GM19328 (cell line): ENCODE data around the gene C2CD2L.
"Not testable (repeated sequence)": the region's sequence is repeated elsewhere in the genome, so short reads cannot be mapped to it uniquely, and the experiment has no call there.

Experiments
- ATAC-seq: cut with Tn5 transposase; IDR thresholded peaks from one replicate; pipeline ENCODE4 v1.9.1; 2021; ENCODE audit warnings: mild to moderate bottlenecking, moderate library complexity; ENCODE audit not compliant: unreplicated experiment

Gene C2CD2L

GRCh38 chr11:119092880-119093842 is 14.0 kb upstream of the C2CD2L start:
- ATAC-seq, result no peak

GRCh38 chr11:119093942-119094815 is 13.0 kb upstream of the C2CD2L start:
- no peak for ATAC-seq

GRCh38 chr11:119094816-119095065 is 12.4 kb upstream of the C2CD2L start:
- ATAC-seq, result peak; percentile 23

GRCh38 chr11:119095066-119095880 is 11.9 kb upstream of the C2CD2L start:
- ATAC-seq, result peak; percentile 82

GRCh38 chr11:119099711-119100110 is 7.4 kb upstream of the C2CD2L start:
- no peak for ATAC-seq

- ATAC-seq, result no peak
Observed at GRCh38 chr11:119100246-119100970, 6.7 kb upstream of the C2CD2L start.

- ATAC-seq, result peak; percentile 5
Observed at GRCh38 chr11:119100994-119101758, 6.0 kb upstream of the C2CD2L start.

- peak; percentile 80 for ATAC-seq
Observed at GRCh38 chr11:119101759-119102423, 5.3 kb upstream of the C2CD2L start, which contains the start of gene DPAGT1. DPAGT1 (minus strand) TSS chr11:119101853; CDS start chr11:119101655, 198 bp downstream.

- not testable (repeated sequence) for ATAC-seq
Observed at GRCh38 chr11:119103161-119103664, 3.9 kb upstream of the C2CD2L start.

- ATAC-seq, result no peak
Observed at GRCh38 chr11:119103793-119104192, 3.4 kb upstream of the C2CD2L start.

- ATAC-seq, result no peak
Observed at GRCh38 chr11:119107538-119108145, 498 bp downstream of the C2CD2L start.

- no peak for ATAC-seq
Observed at GRCh38 chr11:119108146-119108856, 1.2 kb downstream of the C2CD2L start.

- no peak for ATAC-seq
Observed at GRCh38 chr11:119108857-119109221, 1.7 kb downstream of the C2CD2L start.

- no peak for ATAC-seq
Observed at GRCh38 chr11:119109843-119110242, 2.7 kb downstream of the C2CD2L start.

GRCh38 chr11:119110439-119110838 is 3.3 kb downstream of the C2CD2L start:
- ATAC-seq, result no peak

GRCh38 chr11:119111361-119111925 is 4.3 kb downstream of the C2CD2L start:
- ATAC-seq, result no peak

- no peak for ATAC-seq
Observed at GRCh38 chr11:119112314-119113020, 5.3 kb downstream of the C2CD2L start.
